ENCODE results near the gene PIK3CA. TPM values are rescaled to one million over a fixed set of nuclear protein-coding genes. Genes with fewer than 3 reads are reported as not detected.

The PIK3CA gene
- total RNA-seq, 2 experiments from 2014 or later, result 9.0 to 17.8 TPM

DNA sequence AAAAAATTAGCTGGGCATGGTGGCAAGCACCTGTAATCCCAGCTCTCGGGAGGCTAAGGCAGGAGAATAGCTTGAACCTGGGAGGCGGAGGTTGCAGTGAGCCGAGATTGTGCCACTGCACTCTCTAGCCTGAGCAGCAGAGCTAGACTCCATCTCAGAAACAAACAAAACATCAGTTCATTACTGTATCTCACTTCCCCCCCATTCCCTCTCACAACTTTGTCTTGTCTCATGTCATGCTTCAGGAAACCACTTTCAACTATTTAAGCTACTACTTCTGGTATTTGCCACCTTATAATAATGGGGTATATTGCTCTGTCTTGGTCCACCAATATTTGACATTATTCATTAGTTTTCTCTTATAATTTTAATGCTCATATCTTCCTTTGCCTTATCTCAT is 26.2 kb downstream of the PIK3CA start:
- intact Hi-C loops (cut with micrococcal nuclease; ENCODE audit: unreplicated experiment), result no loop called here
- no peaks in the 10 kb centered on the region; the same call in 1 of the 2 replicates for H3K9me3 ChIP-seq (ENCODE audit: low read length)
- no peaks in the 10 kb centered on the region for H3K9me2 ChIP-seq (ENCODE audit: insufficient read depth, low read length)
- BruUV-seq (replicated peaks), result no TSS peak
- H3K4me3 ChIP-seq (ENCODE audit: low read depth, low read length, poor library complexity, severe bottlenecking), result peak overlapping the region; percentile 31
- H3K4me2 ChIP-seq (ENCODE audit: low read length), result peak overlapping the region; percentile 64
- H3K4me1 ChIP-seq (ENCODE audit: insufficient read depth, low read length, poor library complexity, severe bottlenecking), result peaks cover 26% of the 10 kb centered on the region
- H3K79me2 ChIP-seq (ENCODE audit: insufficient read depth, low read depth, low read length), result peaks cover 32% of the 10 kb centered on the region; the same call in 1 of the 2 replicates
- 0 out of 2 replicates have a peak, but pooled peaks cover under 1% of the 10 kb centered on the region for H3K36me3 ChIP-seq (ENCODE audit: insufficient read depth, low read length)
- TF ChIP-seq, protein P1, sequence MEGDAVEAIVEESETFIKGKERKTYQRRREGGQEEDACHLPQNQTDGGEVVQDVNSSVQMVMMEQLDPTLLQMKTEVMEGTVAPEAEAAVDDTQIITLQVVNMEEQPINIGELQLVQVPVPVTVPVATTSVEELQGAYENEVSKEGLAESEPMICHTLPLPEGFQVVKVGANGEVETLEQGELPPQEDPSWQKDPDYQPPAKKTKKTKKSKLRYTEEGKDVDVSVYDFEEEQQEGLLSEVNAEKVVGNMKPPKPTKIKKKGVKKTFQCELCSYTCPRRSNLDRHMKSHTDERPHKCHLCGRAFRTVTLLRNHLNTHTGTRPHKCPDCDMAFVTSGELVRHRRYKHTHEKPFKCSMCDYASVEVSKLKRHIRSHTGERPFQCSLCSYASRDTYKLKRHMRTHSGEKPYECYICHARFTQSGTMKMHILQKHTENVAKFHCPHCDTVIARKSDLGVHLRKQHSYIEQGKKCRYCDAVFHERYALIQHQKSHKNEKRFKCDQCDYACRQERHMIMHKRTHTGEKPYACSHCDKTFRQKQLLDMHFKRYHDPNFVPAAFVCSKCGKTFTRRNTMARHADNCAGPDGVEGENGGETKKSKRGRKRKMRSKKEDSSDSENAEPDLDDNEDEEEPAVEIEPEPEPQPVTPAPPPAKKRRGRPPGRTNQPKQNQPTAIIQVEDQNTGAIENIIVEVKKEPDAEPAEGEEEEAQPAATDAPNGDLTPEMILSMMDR (conservative IDR thresholded peaks at IDR 0.05; ENCODE audit: low read length), result no peak
- H3K27ac ChIP-seq (ENCODE audit: low read depth, low read length, poor library complexity, severe bottlenecking), result peak overlapping the region; percentile 24
- ChIA-PET CTCF (ENCODE audit: unreplicated experiment) (interaction anchor here (0.6 kb wide), 1 partner anchor 51 kb away, joined by 3 read pairs; no protein-coding TSS in a partner anchor), POLR2A (interaction anchor here (0.5 to 3.8 kb wide), 6 partner anchors 8 to 287 kb away, joined by 3 to 16 read pairs (median 4); no protein-coding TSS in a partner anchor)
- DNase-seq (ENCODE audit: low spot score), result peak; percentile 32
- H4K20me1 ChIP-seq (ENCODE audit: insufficient read depth, low read length), result no peaks in the 10 kb centered on the region
- H2AFZ ChIP-seq (ENCODE audit: low read length), result no peak overlapping the region

DNA sequence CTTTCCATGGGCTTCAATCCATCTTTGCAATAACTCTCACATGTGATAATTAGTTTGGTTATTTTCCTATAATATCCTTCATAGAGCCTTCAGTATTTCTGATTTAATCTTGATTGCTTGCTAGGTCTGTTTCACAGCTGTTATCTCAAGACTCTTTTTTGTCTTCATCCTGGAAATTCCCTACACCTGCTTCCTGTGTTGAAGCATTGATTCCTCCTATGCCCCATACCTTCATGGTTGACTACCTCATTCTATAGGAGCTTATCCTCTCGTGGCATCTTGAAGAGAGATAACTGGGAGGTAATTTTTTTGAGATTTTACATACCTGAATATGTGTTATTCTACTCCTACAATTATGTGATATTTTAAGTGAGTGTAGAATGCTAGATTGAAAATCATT is 26.7 kb downstream of the PIK3CA start:
- Histone ChIP-seq H3K36me3 (ENCODE audit: insufficient read depth, low read length) (no peaks in the 10 kb centered on the region), H3K9me2 (ENCODE audit: insufficient read depth, low read length) (no peaks in the 10 kb centered on the region), H3K79me2 (ENCODE audit: insufficient read depth, low read depth, low read length) (peaks cover 26% of the 10 kb centered on the region; the same call in 1 of the 2 replicates), H4K20me1 (ENCODE audit: insufficient read depth, low read length) (no peaks in the 10 kb centered on the region), H3K27ac (ENCODE audit: low read depth, low read length, poor library complexity, severe bottlenecking) (peak overlapping the region; percentile 24), H3K4me1 (ENCODE audit: insufficient read depth, low read length, poor library complexity, severe bottlenecking) (peaks cover 26% of the 10 kb centered on the region), H2AFZ (ENCODE audit: low read length) (no peak overlapping the region), H3K4me2 (ENCODE audit: low read length) (peak overlapping the region; percentile 64), H3K4me3 (ENCODE audit: low read depth, low read length, poor library complexity, severe bottlenecking) (peak overlapping the region; percentile 31), H3K9me3 (ENCODE audit: low read length) (no peaks in the 10 kb centered on the region; the same call in 1 of the 2 replicates)
- TF ChIP-seq EZH2phosphoT487 (IDR thresholded peaks at IDR 0.05; ENCODE audit: borderline replicate concordance, low read depth, low read length), result no peak
- TF ChIP-seq, protein P1 (conservative IDR thresholded peaks at IDR 0.05; ENCODE audit: low read length), result no peak
- peak; percentile 28 for DNase-seq (ENCODE audit: low spot score)
- ChIA-PET CTCF (ENCODE audit: unreplicated experiment) (interaction anchor here (0.6 kb wide), 1 partner anchor 50 kb away, joined by 3 read pairs; no protein-coding TSS in a partner anchor), POLR2A (interaction anchor here (0.7 to 3.8 kb wide), 4 partner anchors 9 to 19 kb away, joined by 3 to 16 read pairs (median 6); no protein-coding TSS in a partner anchor)
- BruUV-seq (replicated peaks), result no TSS peak
- intact Hi-C loops (cut with micrococcal nuclease; ENCODE audit: unreplicated experiment), result no loop called here

DNA sequence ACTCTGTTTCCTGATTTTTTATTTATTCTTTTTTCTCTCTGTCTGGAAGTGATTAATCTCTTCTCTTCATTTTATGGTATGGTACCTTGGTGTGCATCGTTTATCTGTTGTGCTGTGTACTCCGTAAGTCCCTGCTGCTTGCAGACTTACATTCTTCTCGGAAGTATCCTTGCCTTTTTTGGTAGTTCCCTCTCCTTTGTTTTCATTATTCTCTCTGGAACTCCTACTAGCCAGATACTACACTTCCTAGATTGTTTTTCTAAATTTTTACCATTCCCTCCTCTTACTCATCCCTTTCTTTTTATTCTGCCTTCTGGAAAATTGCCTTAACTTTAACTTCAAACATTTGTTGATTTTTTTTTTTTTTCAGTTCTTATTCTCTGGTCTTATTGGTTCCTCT is 27.2 kb downstream of the PIK3CA start:
- CTCF ChIA-PET (ENCODE audit: unreplicated experiment), result no interaction called here
- TF ChIP-seq EZH2phosphoT487 (IDR thresholded peaks at IDR 0.05; ENCODE audit: borderline replicate concordance, low read depth, low read length), result no peak
- TF ChIP-seq, protein P1 (conservative IDR thresholded peaks at IDR 0.05; ENCODE audit: low read length), result no peak
- no peaks in the 10 kb centered on the region for H3K36me3 ChIP-seq (ENCODE audit: insufficient read depth, low read length)
- no peaks in the 10 kb centered on the region for H4K20me1 ChIP-seq (ENCODE audit: insufficient read depth, low read length)
- peaks cover 22% of the 10 kb centered on the region; the same call in 1 of the 2 replicates for H3K79me2 ChIP-seq (ENCODE audit: insufficient read depth, low read depth, low read length)
- H3K4me2 ChIP-seq (ENCODE audit: low read length), result peak overlapping the region; percentile 64
- peak overlapping the region; percentile 24 for H3K27ac ChIP-seq (ENCODE audit: low read depth, low read length, poor library complexity, severe bottlenecking)
- H2AFZ ChIP-seq (ENCODE audit: low read length), result no peak overlapping the region
- no peaks in the 10 kb centered on the region for H3K9me2 ChIP-seq (ENCODE audit: insufficient read depth, low read length)
- POLR2A ChIA-PET, result interaction anchor here (0.6 to 3.8 kb wide), 4 partner anchors 9 to 46 kb away, joined by 3 to 16 read pairs (median 6); no protein-coding TSS in a partner anchor
- peaks cover 26% of the 10 kb centered on the region for H3K4me1 ChIP-seq (ENCODE audit: insufficient read depth, low read length, poor library complexity, severe bottlenecking)
- intact Hi-C loops (cut with micrococcal nuclease; ENCODE audit: unreplicated experiment), result no loop called here
- peak overlapping the region; percentile 31 for H3K4me3 ChIP-seq (ENCODE audit: low read depth, low read length, poor library complexity, severe bottlenecking)
- BruUV-seq (replicated peaks), result no TSS peak
- no peaks in the 10 kb centered on the region; the same call in 1 of the 2 replicates for H3K9me3 ChIP-seq (ENCODE audit: low read length)
- no peak for DNase-seq (ENCODE audit: low spot score)

Measured in OCI-LY7 (cell line).